ENCODE data around the gene TRMT6. TPM values are rescaled to one million over a fixed set of nuclear protein-coding genes. Genes with fewer than 3 reads are reported as not detected.

TRMT6 gene
- total RNA-seq, 2 experiments from 2014 or later, result 22.5 to 29.5 TPM

GRCh38 chr20:5968462-5968861, 18.1 kb upstream of the TRMT6 start:
- peaks cover 98% of the 10 kb centered on the region for H3K36me3 ChIP-seq (ENCODE audit: insufficient read depth, low read length)
- ChIA-PET POLR2A (no interaction called here), CTCF (ENCODE audit: unreplicated experiment) (no interaction called here)
- H4K20me1 ChIP-seq (ENCODE audit: insufficient read depth, low read length), result no peaks in the 10 kb centered on the region
- no peaks in the 10 kb centered on the region for H3K4me1 ChIP-seq (ENCODE audit: insufficient read depth, low read length, poor library complexity, severe bottlenecking)
- no peaks in the 10 kb centered on the region for H3K9me3 ChIP-seq (ENCODE audit: low read length)
- H3K4me2 ChIP-seq (ENCODE audit: low read length), result no peak overlapping the region
- no TSS peak for BruUV-seq (replicated peaks)
- no peak overlapping the region for H3K27ac ChIP-seq (ENCODE audit: low read depth, low read length, poor library complexity, severe bottlenecking)
- DNase-seq (ENCODE audit: low spot score), result no peak
- H2AFZ ChIP-seq (ENCODE audit: low read length), result no peak overlapping the region
- H3K4me3 ChIP-seq (ENCODE audit: low read depth, low read length, poor library complexity, severe bottlenecking), result no peak overlapping the region
- H3K9me2 ChIP-seq (ENCODE audit: insufficient read depth, low read length), result no peaks in the 10 kb centered on the region
- H3K79me2 ChIP-seq (ENCODE audit: insufficient read depth, low read depth, low read length), result 0 out of 2 replicates have a peak, but pooled peaks cover 6% of the 10 kb centered on the region
- intact Hi-C loops (cut with micrococcal nuclease; ENCODE audit: unreplicated experiment), result no loop called here
- TF ChIP-seq EZH2phosphoT487 (IDR thresholded peaks at IDR 0.05; ENCODE audit: borderline replicate concordance, low read depth, low read length) (no peak), CTCF (conservative IDR thresholded peaks at IDR 0.05; ENCODE audit: low read length) (no peak)

- Histone ChIP-seq H3K4me3 (ENCODE audit: low read depth, low read length, poor library complexity, severe bottlenecking) (no peak overlapping the region), H3K79me2 (ENCODE audit: insufficient read depth, low read depth, low read length) (0 out of 2 replicates have a peak, but pooled peaks cover 6% of the 10 kb centered on the region)
Observed at GRCh38 chr20:5967469-5967868, 17.1 kb upstream of the TRMT6 start.

More at GRCh38 chr20:5967469-5967868, 17.1 kb upstream of the TRMT6 start:
- H4K20me1 ChIP-seq (ENCODE audit: insufficient read depth, low read length), result no peaks in the 10 kb centered on the region
- H3K4me2 ChIP-seq (ENCODE audit: low read length), result no peak overlapping the region
- no peaks in the 10 kb centered on the region for H3K9me3 ChIP-seq (ENCODE audit: low read length)
- H3K36me3 ChIP-seq (ENCODE audit: insufficient read depth, low read length), result peaks cover 98% of the 10 kb centered on the region
- intact Hi-C loops (cut with micrococcal nuclease; ENCODE audit: unreplicated experiment), result no loop called here
- no peak overlapping the region for H3K27ac ChIP-seq (ENCODE audit: low read depth, low read length, poor library complexity, severe bottlenecking)
- H2AFZ ChIP-seq (ENCODE audit: low read length), result no peak overlapping the region
- TF ChIP-seq EZH2phosphoT487 (IDR thresholded peaks at IDR 0.05; ENCODE audit: borderline replicate concordance, low read depth, low read length), result no peak
- no peak for TF ChIP-seq CTCF (conservative IDR thresholded peaks at IDR 0.05; ENCODE audit: low read length)
- no peaks in the 10 kb centered on the region for H3K9me2 ChIP-seq (ENCODE audit: insufficient read depth, low read length)
- no TSS peak for BruUV-seq (replicated peaks)
- H3K4me1 ChIP-seq (ENCODE audit: insufficient read depth, low read length, poor library complexity, severe bottlenecking), result no peaks in the 10 kb centered on the region
- DNase-seq (ENCODE audit: low spot score), result no peak
- CTCF ChIA-PET (ENCODE audit: unreplicated experiment), result interaction anchor here (0.6 kb wide), 1 partner anchor 87 kb away, joined by 4 read pairs; no protein-coding TSS in a partner anchor
- POLR2A ChIA-PET, result interaction anchor here (0.7 kb wide), 1 partner anchor 35 kb away, joined by 3 read pairs; no protein-coding TSS in a partner anchor

Data from OCI-LY7 (cell line).